Thoracic aorta (tissue), 2 donors: ENCODE measurements around the gene NBEAL2. TPM values are rescaled to one million over a fixed set of nuclear protein-coding genes. Genes with fewer than 3 reads are reported as not detected.

Source experiments
- ATAC-seq: fragments of 150-250 bp; one replicate; pipeline ENCODE4 v1.8.0; 2017; ENCODE audit warnings: low read depth; ENCODE audit not compliant: insufficient number of reproducible peaks, low FRiP score
- DNase-seq: peaks from one replicate; pipeline ENCODE4 v3.0.0-alpha.2; 2020; ENCODE audit warnings: low spot score
- H3K27ac ChIP-seq, 2 donors: fragments of 200-600 bp; sonication (generic); 1 replicate in 1 of 2; 2 replicates in 1 of 2; pipeline ENCODE4 v1.5.1; 2016; ENCODE audit warnings: mild to moderate bottlenecking in 2 of 2, moderate library complexity in 2 of 2
- H3K27me3 ChIP-seq: fragments of 200-600 bp; sonication (generic); replicated peaks from 2 replicates; pipeline ENCODE4 v1.6.0; 2016; ENCODE audit warnings: mild to moderate bottlenecking; ENCODE audit not compliant: insufficient read depth
- H3K36me3 ChIP-seq: fragments of 200-600 bp; sonication (generic); one replicate; pipeline ENCODE4 v1.5.1; 2016
- H3K4me1 ChIP-seq, 2 donors: fragments of 200-600 bp; sonication (generic); 1 replicate in 1 of 2; 2 replicates in 1 of 2; pipeline versions ENCODE4 v1.5.1 to v1.6.0; 2016; ENCODE audit warnings: low read depth in 2 of 2, mild to moderate bottlenecking in 1 of 2; ENCODE audit not compliant: control insufficient read depth in 1 of 2
- H3K4me3 ChIP-seq: fragments of 200-600 bp; sonication (generic); 2 replicates; pipeline ENCODE4 v1.5.1; 2016; ENCODE audit warnings: mild to moderate bottlenecking
- H3K9me3 ChIP-seq: fragments of 200-600 bp; sonication (generic); 2 replicates; pipeline ENCODE4 v1.5.1; 2016
- CTCF ChIP-seq: fragments of 200-600 bp; sonication (generic); IDR thresholded peaks from one replicate; pipeline ENCODE4 v1.5.1; 2019; ENCODE audit warnings: antibody characterized with exemption
- total RNA-seq, 2 donors: library from RNA; depleted of rRNA; stranded (reverse); fragments of >200 nt; gene quantifications; one replicate each; pipeline versions ENCODE4 v1.1.0 to v1.2.3, GENCODE V29; 2016

The NBEAL2 gene
- total RNA-seq, 2 donors from 2014 or later = 39.7 to 48.7 TPM

- peaks cover 10% of the 10 kb centered on the region for H3K36me3 ChIP-seq
- ATAC-seq (no peak), DNase-seq (no peak)
- no peaks in the 10 kb centered on the region for H3K9me3 ChIP-seq
- H3K4me3 ChIP-seq = no peak overlapping the region
- no peaks in the 10 kb centered on the region for H3K27me3 ChIP-seq
- no peak for TF ChIP-seq CTCF
- H3K4me1 ChIP-seq = peaks cover 55 to 60% of the 10 kb centered on the region in 2 donors
- H3K27ac ChIP-seq = peak overlapping the region; percentile 79 to 91
Measured at GRCh38 chr3:46935989-46936558, 43.4 kb upstream of the NBEAL2 start.

- Histone ChIP-seq H3K36me3 (peaks cover 10% of the 10 kb centered on the region), H3K27me3 (no peaks in the 10 kb centered on the region), H3K27ac (peak overlapping the region; percentile 79 to 91), H3K4me3 (no peak overlapping the region), H3K4me1 (peaks cover 48 to 53% of the 10 kb centered on the region in 2 donors), H3K9me3 (no peaks in the 10 kb centered on the region)
- DNase-seq = no peak
- no peak for ATAC-seq
- no peak for TF ChIP-seq CTCF
Measured at GRCh38 chr3:46936733-46937250, 42.7 kb upstream of the NBEAL2 start.

- Histone ChIP-seq H3K36me3 (peaks cover 10% of the 10 kb centered on the region), H3K4me1 (peaks cover 35 to 42% of the 10 kb centered on the region in 2 donors), H3K9me3 (no peaks in the 10 kb centered on the region), H3K27ac (peak overlapping the region; percentile 14 to 79), H3K27me3 (no peaks in the 10 kb centered on the region), H3K4me3 (no peak overlapping the region)
- no peak for TF ChIP-seq CTCF
- no peak for ATAC-seq
- no peak for DNase-seq
Measured at GRCh38 chr3:46938118-46938517, 41.3 kb upstream of the NBEAL2 start.

- Histone ChIP-seq H3K4me3 (no peak overlapping the region), H3K9me3 (no peaks in the 10 kb centered on the region), H3K4me1 (peaks cover 18 to 40% of the 10 kb centered on the region in 2 donors), H3K27me3 (no peaks in the 10 kb centered on the region), H3K27ac (no peak overlapping the region), H3K36me3 (peaks cover 10% of the 10 kb centered on the region)
- ATAC-seq (no peak), DNase-seq (no peak)
- no peak for TF ChIP-seq CTCF
Measured at GRCh38 chr3:46939578-46940445, 39.7 kb upstream of the NBEAL2 start.

GRCh38 chr3:46942076-46942475, 37.4 kb upstream of the NBEAL2 start:
- Histone ChIP-seq H3K36me3 (peaks cover 10% of the 10 kb centered on the region), H3K27me3 (no peaks in the 10 kb centered on the region), H3K4me3 (no peak overlapping the region), H3K9me3 (no peaks in the 10 kb centered on the region), H3K4me1 (peaks cover 8 to 32% of the 10 kb centered on the region in 2 donors), H3K27ac (no peak overlapping the region)
- DNase-seq (no peak), ATAC-seq (no peak)
- TF ChIP-seq CTCF = no peak
